HG02759 (cell line): ENCODE measurements around the gene PRPS1.
"Not testable (repeated sequence)": the region's sequence is repeated elsewhere in the genome, so short reads cannot be mapped to it uniquely, and the experiment has no call there.

Source experiments
- ATAC-seq: cut with Tn5 transposase; IDR thresholded peaks from one replicate; pipeline ENCODE4 v1.9.1; 2021; ENCODE audit warnings: mild to moderate bottlenecking, moderate library complexity; ENCODE audit not compliant: unreplicated experiment

The PRPS1 gene

GRCh38 chrX:107627838-107628661 is at the start of gene PRPS1:
TSS of gene PRPS1 (plus strand) at chrX:107628510. CDS start at chrX:107628629, 119 bp downstream.
- peak; percentile 98 for ATAC-seq

GRCh38 chrX:107579956-107580355 is 48.4 kb upstream of the PRPS1 start:
- ATAC-seq = no peak

- no peak for ATAC-seq
Measured at GRCh38 chrX:107581923-107582322, 46.4 kb upstream of the PRPS1 start.

- no peak for ATAC-seq
Measured at GRCh38 chrX:107589243-107589642, 39.1 kb upstream of the PRPS1 start.

- no peak for ATAC-seq
Measured at GRCh38 chrX:107596651-107597050, 31.7 kb upstream of the PRPS1 start.

GRCh38 chrX:107597264-107597663 is 31.0 kb upstream of the PRPS1 start:
- no peak for ATAC-seq

- ATAC-seq = no peak
Measured at GRCh38 chrX:107597791-107598190, 30.5 kb upstream of the PRPS1 start.

GRCh38 chrX:107599450-107599861 is 28.9 kb upstream of the PRPS1 start:
- ATAC-seq = no peak

GRCh38 chrX:107600366-107600765 is 27.9 kb upstream of the PRPS1 start:
- ATAC-seq = no peak

GRCh38 chrX:107601326-107601725 is 27.0 kb upstream of the PRPS1 start:
- ATAC-seq = no peak

- no peak for ATAC-seq
Measured at GRCh38 chrX:107601759-107602158, 26.6 kb upstream of the PRPS1 start.

GRCh38 chrX:107602694-107603239 is 25.5 kb upstream of the PRPS1 start:
- no peak for ATAC-seq

GRCh38 chrX:107603429-107604159 is 24.7 kb upstream of the PRPS1 start:
- no peak for ATAC-seq

GRCh38 chrX:107609061-107609460 is 19.2 kb upstream of the PRPS1 start:
- ATAC-seq = not testable (repeated sequence)

GRCh38 chrX:107610667-107611066 is 17.6 kb upstream of the PRPS1 start:
- ATAC-seq = no peak

- no peak for ATAC-seq
Measured at GRCh38 chrX:107619885-107620322, 8.4 kb upstream of the PRPS1 start.

- ATAC-seq = no peak
Measured at GRCh38 chrX:107624893-107625292, 3.4 kb upstream of the PRPS1 start.

GRCh38 chrX:107625739-107626138 is 2.6 kb upstream of the PRPS1 start:
- no peak for ATAC-seq

- ATAC-seq = no peak
Measured at GRCh38 chrX:107626481-107626880, 1.8 kb upstream of the PRPS1 start.

- no peak for ATAC-seq
Measured at GRCh38 chrX:107626916-107627315, 1.4 kb upstream of the PRPS1 start.

GRCh38 chrX:107628662-107629539 is 591 bp downstream of the PRPS1 start:
- peak; percentile 36 for ATAC-seq
